GM12878 (cell line): Measurements from ENCODE around the gene ENAH. TPM values are rescaled to one million over a fixed set of nuclear protein-coding genes. Genes with fewer than 3 reads are reported as not detected.

Experiments used
- ATAC-seq: fragments of 200-7000 bp; cut with Tn5 transposase; 3 replicates; pipeline ENCODE4 v1.9.1; 2020; ENCODE audit warnings: mild to moderate bottlenecking, moderate library complexity
- BruUV-seq: library from RNA; stranded (reverse); fragments of 400-500 nt; replicated peaks from 2 replicates; lab custom pipeline; 2021; lab: Mats Ljungman, UMichigan
- CTCF ChIA-PET: fragments of 300-600 bp; sonication (Branson Sonifier 250); formaldehyde crosslinking; extraction: SDS; loops from one replicate; lab custom pipeline; 2021; ENCODE audit warnings: inconsistent platforms; lab: Yijun Ruan, JAX
- POLR2A ChIA-PET: fragments of 350-600 bp; formaldehyde crosslinking; extraction: SDS; loops from one replicate; lab custom pipeline; 2021; ENCODE audit warnings: inconsistent platforms; lab: Charles Lee
- RAD21 ChIA-PET: fragments of 300-600 bp; sonication (Branson Sonifier 250); formaldehyde crosslinking; loops from one replicate; lab custom pipeline; 2023; ENCODE audit warnings: antibody characterized with exemption; ENCODE audit not compliant: unreplicated experiment; lab: Charles Lee
- SMC1A ChIA-PET: fragments of 300-600 bp; sonication (Branson Sonifier 250); formaldehyde crosslinking; loops from one replicate; lab custom pipeline; 2023; ENCODE audit not compliant: unreplicated experiment, uncharacterized antibody; lab: Charles Lee
- DNase-seq: peaks from one replicate; pipeline ENCODE4 v3.0.0-alpha.2; 2011; ENCODE audit warnings: low read depth, low spot score
- FAIRE-seq: peaks from 3 replicates; lab custom pipeline; 2011; peaks lifted over from hg19 to GRCh38; lab: Jason Lieb, UNC
- H2AFZ ChIP-seq: 2 replicates; pipeline ENCODE4 v1.6.0; 2011; ENCODE audit warnings: low read depth, low read length, control low read depth; ENCODE audit not compliant: control insufficient read depth
- H3K27ac ChIP-seq: 2 replicates; pipeline ENCODE4 v1.5.1; 2011; ENCODE audit warnings: control low read depth; ENCODE audit not compliant: control insufficient read depth, insufficient read depth
- H3K27me3 ChIP-seq, 2 experiments: replicated peaks in 1 of 2; 2 replicates each; pipeline versions ENCODE4 v1.6.0 to v1.6.1; 2011; ENCODE audit warnings: low read length in 1 of 2; ENCODE audit not compliant: control insufficient read depth in 2 of 2, insufficient read depth in 2 of 2
- H3K36me3 ChIP-seq, 2 experiments: 2 replicates each; pipeline ENCODE4 v1.5.1; 2011; ENCODE audit warnings: low read length in 1 of 2; ENCODE audit not compliant: control insufficient read depth in 2 of 2, insufficient read depth in 2 of 2
- H3K4me1 ChIP-seq: 2 replicates; pipeline ENCODE4 v1.6.1; 2011; ENCODE audit warnings: mild to moderate bottlenecking, low read length, moderate library complexity, mixed read lengths; ENCODE audit not compliant: control insufficient read depth, insufficient read depth
- H3K4me2 ChIP-seq: 2 replicates; pipeline ENCODE4 v1.6.0; 2011; ENCODE audit warnings: control low read depth; ENCODE audit not compliant: control insufficient read depth, insufficient read depth
- H3K4me3 ChIP-seq: fragments of 200-600 bp; sonication (generic); 2 replicates; pipeline ENCODE4 v1.5.1; 2016
- H3K79me2 ChIP-seq: 2 replicates; pipeline ENCODE4 v1.6.0; 2011; ENCODE audit warnings: low read length; ENCODE audit not compliant: control insufficient read depth, insufficient read depth
- H3K9ac ChIP-seq: 2 replicates; pipeline ENCODE4 v1.8.0; 2011; ENCODE audit warnings: low read length, control low read depth, mixed read lengths; ENCODE audit not compliant: control insufficient read depth, insufficient read depth
- H3K9me3 ChIP-seq: replicated peaks from 3 replicates; pipeline ENCODE4 v1.5.1; 2011; ENCODE audit warnings: mild to moderate bottlenecking, low read length; ENCODE audit not compliant: control insufficient read depth, insufficient read depth
- H4K20me1 ChIP-seq: 2 replicates; pipeline ENCODE4 v1.6.0; 2011; ENCODE audit not compliant: control insufficient read depth, insufficient read depth
- ASH2L ChIP-seq: fragments of 300-600, 200-600 bp; sonication (generic); IDR thresholded peaks from 2 replicates; pipeline ENCODE4 v1.6.1; 2017; ENCODE audit warnings: low read depth, mild to moderate bottlenecking, borderline replicate concordance
- BHLHE40 ChIP-seq, 2 experiments: fragments of 450-650 bp in 1 of 2; IDR thresholded peaks; 2 replicates each; pipeline ENCODE4 v1.6.1; 2011 to 2017; ENCODE audit warnings: low read depth in 2 of 2, borderline replicate concordance in 1 of 2, improper control_type of control experiment in 1 of 2, low read length in 1 of 2, mild to moderate bottlenecking in 1 of 2
- IKZF1 ChIP-seq: fragments of 450-650 bp; conservative IDR thresholded peaks from 2 replicates; pipeline ENCODE4 v1.6.1; 2017; ENCODE audit warnings: antibody characterized with exemption, mild to moderate bottlenecking
- MEF2B ChIP-seq: fragments of 450-650 bp; IDR thresholded peaks from 2 replicates; pipeline ENCODE4 v1.6.1; 2018; ENCODE audit warnings: mild to moderate bottlenecking, moderate library complexity; ENCODE audit not compliant: partially characterized antibody, poor library complexity, severe bottlenecking
- RB1 ChIP-seq: fragments of 450-650 bp; formaldehyde crosslinking; IDR thresholded peaks from 2 replicates; pipeline ENCODE4 v1.6.1; 2017; ENCODE audit warnings: mild to moderate bottlenecking, borderline replicate concordance
- RELA ChIP-seq: fragments of 450-650 bp; IDR thresholded peaks from 2 replicates; pipeline ENCODE4 v1.8.0; 2014; ENCODE audit warnings: borderline replicate concordance; ENCODE audit not compliant: partially characterized antibody
- SIN3A ChIP-seq: IDR thresholded peaks from 2 replicates; pipeline ENCODE4 v1.6.1; 2012; ENCODE audit warnings: low read depth, low read length, improper control_type of control experiment
- STAT1 ChIP-seq: fragments of 450-650 bp; conservative IDR thresholded peaks from 2 replicates; pipeline ENCODE4 v1.6.1; 2014; ENCODE audit warnings: antibody characterized with exemption, mild to moderate bottlenecking
- SUZ12 ChIP-seq: fragments of 200-600 bp; sonication (generic); IDR thresholded peaks from one replicate; pipeline ENCODE4 v1.6.1; 2018; ENCODE audit warnings: antibody characterized with exemption, mild to moderate bottlenecking; ENCODE audit not compliant: unreplicated experiment
- TARDBP ChIP-seq: IDR thresholded peaks from 2 replicates; pipeline ENCODE4 v1.6.1; 2016; ENCODE audit warnings: borderline replicate concordance
- ZSCAN29 ChIP-seq: fragments of 450-650 bp; IDR thresholded peaks from 2 replicates; pipeline ENCODE4 v1.6.1; 2017; ENCODE audit warnings: mild to moderate bottlenecking, moderate library complexity
- WGBS: methylation state at CpG from one replicate; pipeline ENCODE4 v1.1.6; 2016; ENCODE audit warnings: low lambda C conversion rate; ENCODE audit not compliant: insufficient replicate concordance, insufficient coverage; ENCODE audit errors: missing lambda C conversion rate; 5-methylcytosine and 5-hydroxymethylcytosine counted together
- in situ Hi-C: fragments of 300-500 bp; cut with MboI; formaldehyde crosslinking; loops from 9 replicates; pipeline ENCODE4 v1.14.3; 2018; ENCODE audit warnings: mixed read lengths
- intact Hi-C: fragments of 100-400 bp; cut with micrococcal nuclease; formaldehyde crosslinking; loops from one replicate; pipeline ENCODE4 v1.14.2; 2022; ENCODE audit not compliant: unreplicated experiment
- polyA plus RNA-seq, 11 experiments: library from polyadenylated mRNA; depleted of rRNA in 4 of 11; unstranded in 6 of 11; stranded (reverse) in 5 of 11; fragments of >200 nt; fragmentation: Nextera tagmentation in 4 of 11; fragmentation: Illumina TruSeq in 1 of 11; extraction: Ambion mirVana in 4 of 11; extraction: Trizol in 1 of 11; gene quantifications; 1 replicate in 1 of 11; 2 replicates in 10 of 11; pipeline versions ENCODE4 v1.2.1 to v1.2.3, GENCODE V29; 2011 to 2016; ENCODE audit warnings: inconsistent platforms in 2 of 11, missing spikeins in 2 of 11, low read depth in 1 of 11
- total RNA-seq, 4 experiments: library from RNA; depleted of rRNA in 3 of 4; stranded (reverse); fragments of >200 nt in 3 of 4; fragmentation: Illumina TruSeq in 1 of 4; extraction: Trizol in 1 of 4; gene quantifications; 2 replicates each; pipeline versions ENCODE4 v1.2.1 to v1.2.3, GENCODE V29; 2013 to 2021

The ENAH gene
- total and polyA plus RNA-seq, 10 of the 15 experiments (the other 5 are each of a cell fraction or from before 2014, with no cell fraction given) = under 0.01 to 0.62 (median 0.06) TPM; not detected in 5

DNA sequence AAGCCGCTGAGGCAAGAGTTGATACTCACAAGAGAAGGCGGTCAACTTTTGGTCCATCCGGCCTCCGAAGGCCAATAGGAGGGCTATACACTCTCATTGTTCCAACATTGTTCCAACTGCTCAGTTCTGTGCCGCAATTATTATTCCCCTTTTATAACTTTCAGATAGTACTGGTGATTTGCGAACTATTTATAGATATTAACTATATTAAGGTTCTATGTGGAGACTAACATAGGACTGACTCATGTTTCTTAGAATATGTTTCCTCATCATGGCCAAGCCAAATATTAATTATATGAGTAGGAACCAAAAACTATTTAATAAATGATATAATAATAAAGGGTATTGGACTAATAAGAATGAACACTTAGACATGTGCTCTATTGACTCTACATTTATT, 128.4 kb downstream of the ENAH start (continued):
- TF ChIP-seq BHLHE40 (IDR thresholded peaks at IDR 0.05; ENCODE audit: borderline replicate concordance in 1 of 2, low read depth in 2 of 2, low read length in 1 of 2) = no peak
- no peak for TF ChIP-seq RB1
- no peak for TF ChIP-seq SUZ12
- no peak for TF ChIP-seq MEF2B
- no peak for TF ChIP-seq ASH2L
- no peak for TF ChIP-seq STAT1
- no peak for TF ChIP-seq SIN3A
- TF ChIP-seq RELA = no peak
- no peak for TF ChIP-seq ZSCAN29
- TF ChIP-seq TARDBP = no peak
- TF ChIP-seq, all 136 proteins: peak for 0

DNA sequence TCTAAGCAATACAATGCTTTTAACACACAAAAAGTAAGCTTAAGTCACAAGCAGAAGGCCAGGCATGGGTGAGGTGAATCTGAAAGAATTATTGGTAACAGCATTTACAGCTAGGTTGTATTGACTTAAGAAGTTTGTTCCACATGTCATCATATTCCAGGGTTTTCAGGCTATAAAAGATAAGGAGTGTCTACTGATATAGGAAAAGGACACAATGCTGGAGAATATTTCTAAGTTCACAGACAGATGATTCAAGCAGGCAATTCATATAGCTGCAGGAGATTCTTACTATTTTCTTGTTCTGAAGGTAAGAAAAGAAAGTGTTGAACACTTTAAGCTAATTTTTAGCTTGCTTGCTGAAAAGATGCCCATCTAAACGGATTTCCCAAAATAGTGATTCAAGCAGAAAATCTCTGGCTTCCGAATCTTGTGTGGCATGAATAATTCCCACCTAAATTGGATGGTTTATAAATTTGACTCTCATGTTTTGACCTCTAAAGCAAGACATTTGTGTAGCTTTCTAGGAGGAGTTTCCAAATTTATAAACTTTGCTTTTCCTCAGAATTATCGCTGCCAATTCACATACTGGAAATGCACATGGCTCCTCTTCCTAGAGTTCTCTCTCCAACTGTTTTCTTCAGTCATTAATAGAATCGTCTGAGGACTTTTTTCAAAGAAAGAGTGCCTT, 129.5 kb downstream of the ENAH start:
- FAIRE-seq (no peak), DNase-seq (no peak), ATAC-seq (no peak)
- BruUV-seq = no TSS peak
- no peaks in the 10 kb centered on the region for H3K27me3 ChIP-seq
- no peaks in the 10 kb centered on the region for H4K20me1 ChIP-seq
- no peak overlapping the region for H3K27ac ChIP-seq
- ChIA-PET RAD21 (no interaction called here), SMC1A (interaction anchor here (1.5 to 1.7 kb wide), 2 partner anchors 10 to 17 kb away, joined by 4 read pairs; no protein-coding TSS in a partner anchor), POLR2A (no interaction called here), CTCF (interaction anchor here (1.1 to 1.6 kb wide), 3 partner anchors 8 to 55 kb away, joined by 3 to 7 read pairs (median 4); no protein-coding TSS in a partner anchor)
- no peak overlapping the region for H2AFZ ChIP-seq
- H3K4me3 ChIP-seq = no peak overlapping the region
- no peaks in the 10 kb centered on the region for H3K4me1 ChIP-seq
- H3K9me3 ChIP-seq = no peaks in the 10 kb centered on the region
- in situ Hi-C loops (no loop called here), intact Hi-C loops (no loop called here)
- no peak overlapping the region for H3K9ac ChIP-seq
- no peak for TF ChIP-seq IKZF1
- no peaks in the 10 kb centered on the region for H3K79me2 ChIP-seq
- 12% methylated on average over 4 of the region's 4 CpGs for WGBS
- H3K4me2 ChIP-seq = no peak overlapping the region
- no peaks in the 10 kb centered on the region for H3K36me3 ChIP-seq
